Lung (tissue), 12 donors: ENCODE results near the gene SESN2. TPM values are rescaled to one million over a fixed set of nuclear protein-coding genes. Genes with fewer than 3 reads are reported as not detected.

Experiments used
- ATAC-seq: fragments of 200-7000 bp; cut with Tn5 transposase; one replicate; pipeline ENCODE4 v1.9.1; 2020; ENCODE audit warnings: moderate number of reproducible peaks; ENCODE audit not compliant: insufficient read depth, low FRiP score
- DNase-seq, 3 donors: peaks; one replicate each; pipeline ENCODE4 v3.0.0-alpha.2; 2013 to 2017
- H3K27ac ChIP-seq, 2 donors: one replicate each; pipeline ENCODE4 v1.5.1; 2013; ENCODE audit warnings: mild to moderate bottlenecking in 2 of 2, moderate library complexity in 2 of 2, control low read depth in 1 of 2, inconsistent platforms in 1 of 2, low read depth in 1 of 2, low read length in 1 of 2
- H3K27me3 ChIP-seq, 3 donors: one replicate each; pipeline ENCODE4 v1.5.1; 2013; ENCODE audit warnings: low read length in 2 of 3; ENCODE audit not compliant: control insufficient read depth in 3 of 3, insufficient read depth in 3 of 3
- H3K36me3 ChIP-seq, 4 donors: one replicate each; pipeline ENCODE4 v1.5.1; 2013; ENCODE audit warnings: low read length in 4 of 4, mild to moderate bottlenecking in 1 of 4, moderate library complexity in 1 of 4; ENCODE audit not compliant: control insufficient read depth in 4 of 4, insufficient read depth in 4 of 4
- H3K4me1 ChIP-seq, 5 donors: one replicate each; pipeline ENCODE4 v1.5.1; 2013; ENCODE audit warnings: low read length in 5 of 5, mild to moderate bottlenecking in 2 of 5, moderate library complexity in 1 of 5; ENCODE audit not compliant: control insufficient read depth in 5 of 5, insufficient read depth in 5 of 5
- H3K4me3 ChIP-seq: one replicate; pipeline ENCODE4 v1.5.1; 2013; ENCODE audit warnings: mild to moderate bottlenecking, control low read depth, moderate library complexity
- H3K9ac ChIP-seq, 2 donors: one replicate each; pipeline ENCODE4 v1.5.1; 2013; ENCODE audit warnings: low read length in 2 of 2, control low read depth in 1 of 2; ENCODE audit not compliant: insufficient read depth in 1 of 2
- H3K9me3 ChIP-seq, 4 donors: one replicate each; pipeline ENCODE4 v1.5.1; 2013; ENCODE audit warnings: low read length in 3 of 4, mild to moderate bottlenecking in 1 of 4, moderate library complexity in 1 of 4; ENCODE audit not compliant: control insufficient read depth in 4 of 4, insufficient read depth in 3 of 4
- WGBS, 2 donors: extraction: QIAGEN DNeasy Blood & Tissue Kit; methylation state at CpG; one replicate each; pipeline ENCODE4 v1.1.7; 2013; 5-methylcytosine and 5-hydroxymethylcytosine counted together
- polyA plus RNA-seq, 2 donors: library from polyadenylated mRNA; stranded (reverse); fragments of 200-250 nt; gene quantifications; one replicate each; pipeline ENCODE4 v1.2.1, GENCODE V29; 2013
- total RNA-seq, 2 donors: library from RNA; depleted of rRNA in 1 of 2; stranded (reverse); fragments of >200 nt in 1 of 2; gene quantifications; one replicate each; pipeline ENCODE4 v1.2.1, GENCODE V29; 2014 to 2021
- TF ChIP-seq, protein P1 (sequence below): IDR thresholded peaks from 2 replicates; pipeline ENCODE4 v1.5.1; 2012; ENCODE audit warnings: mild to moderate bottlenecking; ENCODE audit errors: control extremely low read depth, extremely low read depth
- donor health status: control.
- donor health status: control.
- donor health status: Bipolar disorder and iron deficiency.
- donor health status: healthy.
- donor health status: DM: yes; HTN: yes; CAD: no.

Gene SESN2
- total and polyA plus RNA-seq, 4 donors, result 3.3 to 19.4 (median 10.9) TPM

DNA sequence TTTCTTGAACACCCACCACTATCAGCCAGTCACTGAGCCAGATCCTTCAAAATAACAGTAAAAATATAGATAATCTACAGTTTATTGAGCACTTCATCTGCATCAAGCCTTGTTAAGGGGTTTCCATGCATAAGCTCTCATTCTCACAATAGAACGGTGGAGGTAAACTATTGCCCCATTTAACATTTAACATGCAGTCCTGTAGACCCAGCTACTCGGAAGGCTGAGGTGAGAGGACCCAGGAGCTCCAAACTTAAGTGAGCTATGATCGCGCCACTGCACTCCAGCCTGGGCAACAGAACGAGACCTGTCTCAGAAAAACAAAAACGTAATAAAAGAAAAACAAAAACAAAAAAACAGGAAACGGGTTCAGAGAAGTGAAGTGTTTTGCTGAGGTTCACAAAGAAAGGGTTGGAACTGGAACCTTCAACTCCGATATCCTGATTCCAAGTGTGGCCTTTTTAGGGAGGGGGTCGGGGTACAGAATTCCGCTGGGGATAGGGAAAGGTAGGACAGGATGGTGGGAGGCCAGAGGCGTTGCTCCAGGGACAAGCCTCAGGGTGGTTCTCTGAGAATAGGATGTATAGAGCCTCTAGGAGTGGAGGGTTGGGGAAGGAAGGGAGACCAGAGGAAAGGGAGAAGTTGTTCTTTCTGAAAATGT, 11.6 kb upstream of the SESN2 start:
- no peaks in the 10 kb centered on the region for H3K27me3 ChIP-seq
- H3K4me3 ChIP-seq, result no peak overlapping the region
- peak overlapping the region in 1 of 2 donors; percentile 88 for H3K9ac ChIP-seq
- H3K4me1 ChIP-seq, result peaks cover 3 to 20% (median 8%) of the 10 kb centered on the region in 5 donors
- TF ChIP-seq, protein P1, sequence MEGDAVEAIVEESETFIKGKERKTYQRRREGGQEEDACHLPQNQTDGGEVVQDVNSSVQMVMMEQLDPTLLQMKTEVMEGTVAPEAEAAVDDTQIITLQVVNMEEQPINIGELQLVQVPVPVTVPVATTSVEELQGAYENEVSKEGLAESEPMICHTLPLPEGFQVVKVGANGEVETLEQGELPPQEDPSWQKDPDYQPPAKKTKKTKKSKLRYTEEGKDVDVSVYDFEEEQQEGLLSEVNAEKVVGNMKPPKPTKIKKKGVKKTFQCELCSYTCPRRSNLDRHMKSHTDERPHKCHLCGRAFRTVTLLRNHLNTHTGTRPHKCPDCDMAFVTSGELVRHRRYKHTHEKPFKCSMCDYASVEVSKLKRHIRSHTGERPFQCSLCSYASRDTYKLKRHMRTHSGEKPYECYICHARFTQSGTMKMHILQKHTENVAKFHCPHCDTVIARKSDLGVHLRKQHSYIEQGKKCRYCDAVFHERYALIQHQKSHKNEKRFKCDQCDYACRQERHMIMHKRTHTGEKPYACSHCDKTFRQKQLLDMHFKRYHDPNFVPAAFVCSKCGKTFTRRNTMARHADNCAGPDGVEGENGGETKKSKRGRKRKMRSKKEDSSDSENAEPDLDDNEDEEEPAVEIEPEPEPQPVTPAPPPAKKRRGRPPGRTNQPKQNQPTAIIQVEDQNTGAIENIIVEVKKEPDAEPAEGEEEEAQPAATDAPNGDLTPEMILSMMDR, result no peak
- ATAC-seq, result no peak
- H3K9me3 ChIP-seq, result no peaks in the 10 kb centered on the region
- peak overlapping the region; percentile 49 to 84 for H3K27ac ChIP-seq
- WGBS, 2 donors, result 54 to 61% methylated on average over 11 of the region's 11 CpGs
- no peak for DNase-seq
- H3K36me3 ChIP-seq, result no peaks in the 10 kb centered on the region

DNA sequence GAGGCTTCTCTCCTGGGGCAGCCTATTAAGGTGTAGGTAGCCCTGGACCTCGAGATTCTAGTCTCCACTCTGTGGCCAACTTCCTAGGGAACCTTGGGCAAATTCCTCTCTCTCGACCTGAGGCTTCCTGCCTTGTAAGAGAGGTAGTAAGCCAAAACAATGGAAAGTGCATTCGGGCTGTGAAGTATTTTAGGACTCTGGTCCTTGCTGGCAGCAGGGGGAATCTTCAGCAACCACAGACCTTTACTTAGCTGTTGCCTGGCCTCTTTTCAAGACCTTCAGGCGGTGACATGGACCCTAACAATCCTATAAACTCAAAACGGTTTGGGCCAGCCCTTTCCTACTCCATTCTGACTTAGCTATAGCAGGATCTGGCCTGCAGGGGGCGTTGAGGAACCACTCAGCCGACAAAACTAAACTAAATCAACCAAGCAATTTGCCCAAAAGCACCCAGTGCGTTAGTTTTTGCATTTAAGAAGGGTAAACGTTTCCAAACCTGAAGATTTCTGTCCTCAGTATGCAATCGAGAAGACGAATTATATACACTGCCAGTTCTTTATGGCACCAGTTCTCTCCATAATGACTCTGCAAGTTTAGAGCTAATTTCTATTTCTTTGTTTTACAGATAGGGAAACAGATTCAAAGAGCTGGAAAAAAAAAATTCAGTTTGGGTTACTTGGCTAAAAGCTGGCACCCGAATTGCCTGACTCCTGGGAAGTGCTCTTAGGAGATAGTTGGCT, 10.9 kb upstream of the SESN2 start:
- DNase-seq, result peak; percentile 82 to 88 (median 86)
- ATAC-seq, result no peak
- WGBS, 2 donors, result 2 to 4% methylated on average over 12 of the region's 12 CpGs
- TF ChIP-seq, protein P1, result peak; percentile 94
- no peaks in the 10 kb centered on the region for H3K9me3 ChIP-seq
- H3K4me3 ChIP-seq, result no peak overlapping the region
- peak overlapping the region; percentile 59 to 84 for H3K27ac ChIP-seq
- no peak overlapping the region for H3K9ac ChIP-seq
- H3K27me3 ChIP-seq, result no peaks in the 10 kb centered on the region
- no peaks in the 10 kb centered on the region for H3K36me3 ChIP-seq
- H3K4me1 ChIP-seq, result peaks cover 3 to 20% (median 8%) of the 10 kb centered on the region in 5 donors

DNA sequence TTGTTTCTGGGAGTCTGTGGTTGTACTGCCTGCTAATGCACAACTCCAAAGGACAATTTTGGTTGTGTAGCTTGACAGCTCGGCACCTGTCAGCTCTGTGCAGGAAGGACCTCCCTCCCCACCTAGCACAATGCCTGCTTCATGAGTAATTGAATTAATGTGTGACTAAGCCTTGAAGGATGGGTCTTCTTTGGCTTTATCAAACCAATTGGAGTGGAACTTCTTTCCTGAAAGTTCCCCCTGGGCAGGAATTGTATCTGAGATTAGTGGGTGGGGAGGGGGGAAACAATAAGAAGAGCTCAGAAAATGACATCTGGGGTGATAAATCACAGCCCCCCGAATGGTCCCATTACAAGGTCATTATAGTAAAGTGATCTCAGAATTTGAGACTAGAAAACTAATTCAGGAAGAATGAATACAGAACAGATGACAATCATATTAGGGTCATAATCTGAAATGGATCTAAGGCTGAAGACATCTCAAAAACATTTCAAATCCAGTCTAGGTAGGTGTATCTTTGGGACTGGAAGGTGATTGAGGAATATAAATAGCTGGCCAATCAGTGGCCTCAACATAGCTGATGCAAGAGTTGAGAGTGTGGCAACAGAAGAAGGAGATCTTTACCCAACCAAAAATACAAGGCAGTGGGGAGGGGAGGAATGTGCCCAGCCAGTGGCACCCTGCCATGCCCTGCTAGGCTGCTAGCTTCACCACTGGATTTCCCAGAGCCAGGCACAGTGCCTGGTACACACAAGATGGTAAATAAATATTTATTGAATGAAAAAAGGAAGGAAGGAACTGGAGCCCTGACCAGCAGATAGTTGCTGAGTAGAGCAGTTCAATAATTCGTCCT, 10.1 kb upstream of the SESN2 start:
- ATAC-seq (no peak), DNase-seq (no peak)
- Histone ChIP-seq H3K9me3 (no peaks in the 10 kb centered on the region), H3K36me3 (no peaks in the 10 kb centered on the region), H3K4me3 (no peak overlapping the region), H3K4me1 (peaks cover 3 to 20% (median 4%) of the 10 kb centered on the region in 5 donors), H3K9ac (no peak overlapping the region), H3K27ac (peak overlapping the region; percentile 59 to 84), H3K27me3 (no peaks in the 10 kb centered on the region)
- TF ChIP-seq, protein P1, result no peak
- WGBS, 2 donors, result 18 to 22% methylated on average over 3 of the region's 3 CpGs
